ENCODE results near the gene APOM. TPM values are rescaled to one million over a fixed set of nuclear protein-coding genes. Genes with fewer than 3 reads are reported as not detected.

The APOM gene
- total RNA-seq, 1 donor from 2014 or later, result 3.4 TPM

GRCh38 chr6:31642798-31643570, 12.7 kb upstream of the APOM start:
- no peaks in the 10 kb centered on the region for H3K27me3 Mint-ChIP-seq (ENCODE audit: low read depth)
- H3K36me3 Mint-ChIP-seq, result peaks cover 38% of the 10 kb centered on the region
- DNase-seq (ENCODE audit: low spot score in 2 of 2, unreplicated experiment in 2 of 2), result no peak
- no peaks in the 10 kb centered on the region for H3K9me3 Mint-ChIP-seq
- no peaks in the 10 kb centered on the region for H3K4me1 Mint-ChIP-seq
- TF ChIP-seq, protein P1, sequence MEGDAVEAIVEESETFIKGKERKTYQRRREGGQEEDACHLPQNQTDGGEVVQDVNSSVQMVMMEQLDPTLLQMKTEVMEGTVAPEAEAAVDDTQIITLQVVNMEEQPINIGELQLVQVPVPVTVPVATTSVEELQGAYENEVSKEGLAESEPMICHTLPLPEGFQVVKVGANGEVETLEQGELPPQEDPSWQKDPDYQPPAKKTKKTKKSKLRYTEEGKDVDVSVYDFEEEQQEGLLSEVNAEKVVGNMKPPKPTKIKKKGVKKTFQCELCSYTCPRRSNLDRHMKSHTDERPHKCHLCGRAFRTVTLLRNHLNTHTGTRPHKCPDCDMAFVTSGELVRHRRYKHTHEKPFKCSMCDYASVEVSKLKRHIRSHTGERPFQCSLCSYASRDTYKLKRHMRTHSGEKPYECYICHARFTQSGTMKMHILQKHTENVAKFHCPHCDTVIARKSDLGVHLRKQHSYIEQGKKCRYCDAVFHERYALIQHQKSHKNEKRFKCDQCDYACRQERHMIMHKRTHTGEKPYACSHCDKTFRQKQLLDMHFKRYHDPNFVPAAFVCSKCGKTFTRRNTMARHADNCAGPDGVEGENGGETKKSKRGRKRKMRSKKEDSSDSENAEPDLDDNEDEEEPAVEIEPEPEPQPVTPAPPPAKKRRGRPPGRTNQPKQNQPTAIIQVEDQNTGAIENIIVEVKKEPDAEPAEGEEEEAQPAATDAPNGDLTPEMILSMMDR (IDR thresholded peaks at IDR 0.05; ENCODE audit: unreplicated experiment), result no peak
- no peak overlapping the region for H3K27ac Mint-ChIP-seq
- no peak overlapping the region for H3K4me3 Mint-ChIP-seq

DNA sequence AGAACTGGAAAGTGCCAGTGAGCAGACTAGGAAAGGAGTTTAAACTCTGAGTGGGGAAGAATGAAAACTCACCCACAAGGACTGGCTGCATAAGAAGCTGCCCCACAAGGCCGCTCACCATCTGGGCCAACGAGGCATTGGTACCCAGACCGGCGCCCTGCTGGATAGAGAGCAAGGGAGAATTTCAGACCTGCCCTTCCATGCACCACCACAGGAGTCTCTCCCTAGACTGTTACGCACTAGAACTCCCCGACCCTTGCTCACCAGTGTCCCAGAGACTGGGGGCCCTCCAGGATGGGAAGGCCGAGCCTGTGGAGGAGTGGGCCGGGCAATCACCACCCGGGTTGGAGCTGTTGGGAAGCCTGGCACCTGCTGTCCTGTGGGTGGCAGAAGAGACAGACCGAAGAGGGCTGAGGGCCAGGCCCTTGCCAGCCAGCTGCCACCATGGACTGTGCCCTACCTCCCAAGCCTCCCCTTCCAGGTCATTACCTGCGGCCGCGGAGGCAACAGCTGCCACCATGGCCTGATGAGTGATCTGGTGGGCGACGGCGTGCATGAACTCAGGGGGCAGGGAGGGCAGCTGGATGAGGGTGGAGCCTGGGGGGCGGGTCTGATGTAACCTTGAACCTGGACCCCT, 11.8 kb upstream of the APOM start:
- DNase-seq (ENCODE audit: low spot score in 2 of 2, unreplicated experiment in 2 of 2), result no peak
- H3K9me3 Mint-ChIP-seq, result no peaks in the 10 kb centered on the region
- H3K4me1 Mint-ChIP-seq, result no peaks in the 10 kb centered on the region
- H3K36me3 Mint-ChIP-seq, result peaks cover 41% of the 10 kb centered on the region
- no peak overlapping the region for H3K27ac Mint-ChIP-seq
- TF ChIP-seq, protein P1 (IDR thresholded peaks at IDR 0.05; ENCODE audit: unreplicated experiment), result no peak
- no peak overlapping the region for H3K4me3 Mint-ChIP-seq
- no peaks in the 10 kb centered on the region for H3K27me3 Mint-ChIP-seq (ENCODE audit: low read depth)

- H3K36me3 Mint-ChIP-seq, result peaks cover 42% of the 10 kb centered on the region
- DNase-seq (ENCODE audit: low spot score in 2 of 2, unreplicated experiment in 2 of 2), result no peak
- H3K4me3 Mint-ChIP-seq, result no peak overlapping the region
- H3K27ac Mint-ChIP-seq, result no peak overlapping the region
- TF ChIP-seq, protein P1 (IDR thresholded peaks at IDR 0.05; ENCODE audit: unreplicated experiment), result no peak
- no peaks in the 10 kb centered on the region for H3K9me3 Mint-ChIP-seq
- H3K27me3 Mint-ChIP-seq (ENCODE audit: low read depth), result no peaks in the 10 kb centered on the region
- H3K4me1 Mint-ChIP-seq, result peaks cover 3% of the 10 kb centered on the region
Observed at GRCh38 chr6:31645325-31645724, 10.4 kb upstream of the APOM start.

GRCh38 chr6:31651602-31652191, 4.0 kb upstream of the APOM start:
- Mint-ChIP-seq H3K27me3 (ENCODE audit: low read depth) (no peaks in the 10 kb centered on the region), H3K4me3 (peak overlapping the region; percentile 95), H3K36me3 (peaks cover 30% of the 10 kb centered on the region), H3K27ac (peak overlapping the region; percentile 100), H3K9me3 (no peaks in the 10 kb centered on the region), H3K4me1 (peaks cover 19% of the 10 kb centered on the region)
- TF ChIP-seq, protein P1 (IDR thresholded peaks at IDR 0.05; ENCODE audit: unreplicated experiment), result no peak
- DNase-seq (ENCODE audit: low spot score in 2 of 2, unreplicated experiment in 2 of 2), result no peak

- Mint-ChIP-seq H3K9me3 (no peaks in the 10 kb centered on the region), H3K36me3 (peaks cover 21% of the 10 kb centered on the region), H3K4me1 (peaks cover 24% of the 10 kb centered on the region), H3K27ac (peak overlapping the region; percentile 100), H3K4me3 (peak overlapping the region; percentile 95), H3K27me3 (ENCODE audit: low read depth) (no peaks in the 10 kb centered on the region)
- TF ChIP-seq, protein P1 (IDR thresholded peaks at IDR 0.05; ENCODE audit: unreplicated experiment), result no peak
- DNase-seq (ENCODE audit: low spot score in 2 of 2, unreplicated experiment in 2 of 2), result peak in 1 of 2 experiments; percentile 39
Observed at GRCh38 chr6:31652925-31653724, 2.6 kb upstream of the APOM start.

Measured in mesothelial cell of epicardium (in vitro differentiated cells).